ENCODE results near the gene RFX4.
"Not testable (repeated sequence)": the region's sequence is repeated elsewhere in the genome, so short reads cannot be mapped to it uniquely, and the experiment has no call there.

RFX4 gene

GRCh38 chr12:106692896-106693820 lies 110.4 kb downstream of the RFX4 start:
- DNase-seq, result no peak

- no peak for DNase-seq
Observed at GRCh38 chr12:106696071-106696470, 113.3 kb downstream of the RFX4 start.

GRCh38 chr12:106696681-106697417 lies 114.0 kb downstream of the RFX4 start:
- no peak for DNase-seq

GRCh38 chr12:106704081-106704480 lies 121.3 kb downstream of the RFX4 start:
- DNase-seq, result no peak

GRCh38 chr12:106705971-106706370 lies 123.2 kb downstream of the RFX4 start:
- DNase-seq, result no peak

- no peak for DNase-seq
Observed at GRCh38 chr12:106709068-106709511, 126.3 kb downstream of the RFX4 start.

- no peak for DNase-seq
Observed at GRCh38 chr12:106710143-106710893, 127.5 kb downstream of the RFX4 start.

GRCh38 chr12:106711316-106711715 lies 128.5 kb downstream of the RFX4 start:
- no peak for DNase-seq

GRCh38 chr12:106712768-106713167 lies 130.0 kb downstream of the RFX4 start:
- no peak for DNase-seq

- no peak for DNase-seq
Observed at GRCh38 chr12:106714926-106715325, 132.1 kb downstream of the RFX4 start.

- no peak for DNase-seq
Observed at GRCh38 chr12:106715582-106715981, 132.8 kb downstream of the RFX4 start.

- no peak for DNase-seq
Observed at GRCh38 chr12:106717673-106718072, 134.9 kb downstream of the RFX4 start.

GRCh38 chr12:106719879-106720278 lies 137.1 kb downstream of the RFX4 start:
- no peak for DNase-seq

GRCh38 chr12:106720696-106721095 lies 137.9 kb downstream of the RFX4 start:
- DNase-seq, result no peak

- DNase-seq, result no peak
Observed at GRCh38 chr12:106721915-106722314, 139.1 kb downstream of the RFX4 start.

GRCh38 chr12:106722837-106723236 lies 140.0 kb downstream of the RFX4 start:
- DNase-seq, result no peak

- DNase-seq, result no peak
Observed at GRCh38 chr12:106723416-106723815, 140.6 kb downstream of the RFX4 start.

- no peak for DNase-seq
Observed at GRCh38 chr12:106724116-106724515, 141.3 kb downstream of the RFX4 start.

- DNase-seq, result no peak
Observed at GRCh38 chr12:106724934-106725333, 142.1 kb downstream of the RFX4 start.

GRCh38 chr12:106726603-106727202 lies 143.9 kb downstream of the RFX4 start:
- DNase-seq, result not testable (repeated sequence)

- DNase-seq, result no peak
Observed at GRCh38 chr12:106729611-106730010, 146.8 kb downstream of the RFX4 start.

- no peak for DNase-seq
Observed at GRCh38 chr12:106732890-106733289, 150.1 kb downstream of the RFX4 start.

- DNase-seq, result no peak
Observed at GRCh38 chr12:106733660-106734059, 150.9 kb downstream of the RFX4 start.
